Liver (tissue), 9 donors: ENCODE measurements around the gene PPARA. TPM values are rescaled to one million over a fixed set of nuclear protein-coding genes. Genes with fewer than 3 reads are reported as not detected.

Source experiments
- DNase-seq: peaks from one replicate; pipeline ENCODE4 v3.0.0-alpha.2; 2017; ENCODE audit warnings: low spot score
- H3K27ac ChIP-seq, 2 donors: one replicate each; pipeline ENCODE4 v1.7.0; 2013; ENCODE audit warnings: inconsistent platforms in 2 of 2, low read length in 2 of 2, control low read depth in 1 of 2, low read depth in 1 of 2, mild to moderate bottlenecking in 1 of 2
- H3K27me3 ChIP-seq, 4 donors: one replicate each; pipeline versions ENCODE4 v1.6.1 to v1.7.0; 2013; ENCODE audit warnings: low read length in 3 of 4, inconsistent platforms in 1 of 4, mild to moderate bottlenecking in 1 of 4, moderate library complexity in 1 of 4; ENCODE audit not compliant: control insufficient read depth in 4 of 4, insufficient read depth in 4 of 4
- H3K36me3 ChIP-seq, 4 donors: one replicate each; pipeline versions ENCODE4 v1.6.1 to v1.7.0; 2013; ENCODE audit warnings: low read length in 3 of 4, mild to moderate bottlenecking in 3 of 4, low read depth in 1 of 4, moderate library complexity in 1 of 4; ENCODE audit not compliant: control insufficient read depth in 4 of 4, insufficient read depth in 3 of 4
- H3K4me1 ChIP-seq, 4 donors: one replicate each; pipeline versions ENCODE4 v1.6.1 to v1.7.0; 2013; ENCODE audit warnings: low read length in 3 of 4, mild to moderate bottlenecking in 3 of 4, moderate library complexity in 1 of 4; ENCODE audit not compliant: control insufficient read depth in 4 of 4, insufficient read depth in 4 of 4
- H3K4me3 ChIP-seq, 3 donors: one replicate each; pipeline versions ENCODE4 v1.6.1 to v1.7.0; 2013; ENCODE audit warnings: low read length in 3 of 3, control low read depth in 1 of 3, low read depth in 1 of 3, mild to moderate bottlenecking in 1 of 3
- H3K9ac ChIP-seq, 2 donors: one replicate each; pipeline ENCODE4 v1.7.0; 2013; ENCODE audit warnings: low read length in 2 of 2, mild to moderate bottlenecking in 2 of 2, moderate library complexity in 2 of 2, control low read depth in 1 of 2, low read depth in 1 of 2
- H3K9me3 ChIP-seq, 4 donors: one replicate each; pipeline versions ENCODE4 v1.6.1 to v1.7.0; 2013; ENCODE audit warnings: low read length in 3 of 4; ENCODE audit not compliant: control insufficient read depth in 4 of 4
- EGR1 ChIP-seq, 2 donors: IDR thresholded peaks; 2 replicates each; pipeline ENCODE4 v1.6.1; 2016 to 2018; ENCODE audit warnings: antibody characterized with exemption in 2 of 2, low read depth in 2 of 2
- FOXA1 ChIP-seq: IDR thresholded peaks from 2 replicates; pipeline ENCODE4 v1.6.1; 2016; ENCODE audit warnings: antibody characterized with exemption
- FOXA2 ChIP-seq: IDR thresholded peaks from 2 replicates; pipeline ENCODE4 v1.6.1; 2016; ENCODE audit warnings: antibody characterized with exemption
- GABPA ChIP-seq, 2 donors: IDR thresholded peaks in 1 of 2; conservative IDR thresholded peaks in 1 of 2; 2 replicates each; pipeline ENCODE4 v1.6.1; 2016; ENCODE audit warnings: antibody characterized with exemption in 2 of 2, mild to moderate bottlenecking in 1 of 2, moderate library complexity in 1 of 2
- HNF4A ChIP-seq, 2 donors: conservative IDR thresholded peaks; 2 replicates each; pipeline ENCODE4 v1.6.1; 2016; ENCODE audit warnings: antibody characterized with exemption in 2 of 2, mild to moderate bottlenecking in 2 of 2
- HNF4G ChIP-seq: IDR thresholded peaks from 2 replicates; pipeline ENCODE4 v1.6.1; 2016; ENCODE audit warnings: antibody characterized with exemption
- JUND ChIP-seq, 2 donors: IDR thresholded peaks; 2 replicates each; pipeline ENCODE4 v1.6.1; 2016; ENCODE audit warnings: antibody characterized with exemption in 2 of 2
- NR2F2 ChIP-seq: IDR thresholded peaks from 2 replicates; pipeline ENCODE4 v1.6.1; 2016; ENCODE audit warnings: antibody characterized with exemption
- RAD21 ChIP-seq, 2 donors: IDR thresholded peaks; 2 replicates each; pipeline ENCODE4 v1.6.1; 2016; ENCODE audit warnings: antibody characterized with exemption in 2 of 2, mild to moderate bottlenecking in 2 of 2
- REST ChIP-seq: IDR thresholded peaks from 2 replicates; pipeline ENCODE4 v1.6.1; 2016; ENCODE audit warnings: antibody characterized with exemption, mild to moderate bottlenecking
- RXRA ChIP-seq, 2 donors: IDR thresholded peaks; 2 replicates each; pipeline ENCODE4 v1.6.1; 2017 to 2018; ENCODE audit warnings: antibody characterized with exemption in 2 of 2, mild to moderate bottlenecking in 1 of 2
- SP1 ChIP-seq: IDR thresholded peaks from 2 replicates; pipeline ENCODE4 v1.6.1; 2018; ENCODE audit warnings: antibody characterized with exemption, mild to moderate bottlenecking
- TAF1 ChIP-seq: conservative IDR thresholded peaks from 2 replicates; pipeline ENCODE4 v1.6.1; 2016; ENCODE audit warnings: antibody characterized with exemption, mild to moderate bottlenecking
- YY1 ChIP-seq: IDR thresholded peaks from 2 replicates; pipeline ENCODE4 v1.6.1; 2016; ENCODE audit warnings: antibody characterized with exemption, mild to moderate bottlenecking
- WGBS: extraction: QIAGEN DNeasy Blood & Tissue Kit; methylation state at CpG from one replicate; pipeline ENCODE4 v1.1.7; 2013; 5-methylcytosine and 5-hydroxymethylcytosine counted together
- polyA plus RNA-seq, 2 donors: library from polyadenylated mRNA; stranded (reverse) in 1 of 2; unstranded in 1 of 2; fragments of 200-250 nt in 1 of 2; fragments of >200 nt in 1 of 2; fragmentation: Nextera tagmentation in 1 of 2; extraction: Ambion mirVana in 1 of 2; gene quantifications; one replicate each; pipeline versions ENCODE4 v1.2.1 to v1.2.3, GENCODE V29; 2013 to 2015
- total RNA-seq, 2 donors: library from RNA; depleted of rRNA; stranded (reverse); fragments of >200 nt; gene quantifications; one replicate each; pipeline ENCODE4 v1.2.3, GENCODE V29; 2014
- TF ChIP-seq, protein P1 (sequence below): IDR thresholded peaks from 2 replicates; pipeline ENCODE4 v1.6.1; 2016; ENCODE audit warnings: antibody characterized with exemption
- TF ChIP-seq, protein P2 (sequence below): IDR thresholded peaks from 2 replicates; pipeline ENCODE4 v1.6.1; 2016; ENCODE audit warnings: antibody characterized with exemption
- TF ChIP-seq, protein P3 (sequence below): fragments of 150-350 bp; IDR thresholded peaks from 2 replicates; pipeline ENCODE4 v1.5.1; 2017; ENCODE audit warnings: improper control_type of control experiment, low read depth, low read length; ENCODE audit not compliant: missing input control
- TF ChIP-seq, protein P4 (sequence below): IDR thresholded peaks from 2 replicates; pipeline ENCODE4 v1.6.1; 2016; ENCODE audit warnings: antibody characterized with exemption
- donor health status: healthy.
- donor health status: healthy.
- donor health status: healthy.
- donor health status: healthy.
- donor health status: healthy.

Gene PPARA
- total and polyA plus RNA-seq, 4 donors: 31.2 to 78.8 (median 41.3) TPM

DNA sequence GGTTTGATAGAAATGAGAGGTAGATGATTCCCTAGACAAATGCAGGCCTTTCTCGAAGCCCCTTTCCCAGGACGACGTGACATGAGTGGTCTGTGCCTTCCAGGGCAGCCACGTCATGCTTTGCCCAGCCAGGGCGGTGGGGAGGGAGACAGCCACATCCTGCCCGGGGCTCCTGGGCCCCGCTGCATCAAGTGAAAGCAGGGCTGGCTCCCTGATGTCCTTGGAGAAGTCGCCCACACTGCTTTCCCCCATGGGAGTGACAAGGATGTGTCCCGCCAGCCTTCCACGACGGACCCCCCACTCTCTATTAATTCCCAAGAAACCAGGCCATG lies 13.2 kb downstream of the PPARA start:
- peak overlapping the region; percentile 48 to 50 for H3K27ac ChIP-seq

More for the DNA sequence above, 13.2 kb downstream of the PPARA start:
- 91% methylated on average over 11 of the region's 11 CpGs for WGBS
- Histone ChIP-seq H3K4me3 (no peak overlapping the region), H3K9me3 (no peaks in the 10 kb centered on the region), H3K36me3 (peaks cover 0 to 4% (median 2%) of the 10 kb centered on the region in 4 donors), H3K9ac (no peak overlapping the region), H3K4me1 (peaks cover 26 to 64% (median 52%) of the 10 kb centered on the region in 4 donors), H3K27me3 (no peaks in the 10 kb centered on the region)
- DNase-seq: no peak
- TF ChIP-seq FOXA2 (no peak), FOXA1 (no peak), EGR1 (IDR thresholded peaks at IDR 0.05; ENCODE audit: low read depth in 2 of 2) (no peak), TAF1 (no peak), HNF4A (conservative IDR thresholded peaks at IDR 0.05) (no peak), GABPA (IDR thresholded peaks at IDR 0.05 in 1 of 2, conservative IDR thresholded peaks at IDR 0.05 in 1 of 2) (no peak), JUND (IDR thresholded peaks at IDR 0.05) (no peak), SP1 (no peak), HNF4G (no peak), YY1 (no peak), RAD21 (IDR thresholded peaks at IDR 0.05) (no peak), REST (no peak), NR2F2 (no peak), RXRA (IDR thresholded peaks at IDR 0.05) (no peak)
- TF ChIP-seq, protein P1, sequence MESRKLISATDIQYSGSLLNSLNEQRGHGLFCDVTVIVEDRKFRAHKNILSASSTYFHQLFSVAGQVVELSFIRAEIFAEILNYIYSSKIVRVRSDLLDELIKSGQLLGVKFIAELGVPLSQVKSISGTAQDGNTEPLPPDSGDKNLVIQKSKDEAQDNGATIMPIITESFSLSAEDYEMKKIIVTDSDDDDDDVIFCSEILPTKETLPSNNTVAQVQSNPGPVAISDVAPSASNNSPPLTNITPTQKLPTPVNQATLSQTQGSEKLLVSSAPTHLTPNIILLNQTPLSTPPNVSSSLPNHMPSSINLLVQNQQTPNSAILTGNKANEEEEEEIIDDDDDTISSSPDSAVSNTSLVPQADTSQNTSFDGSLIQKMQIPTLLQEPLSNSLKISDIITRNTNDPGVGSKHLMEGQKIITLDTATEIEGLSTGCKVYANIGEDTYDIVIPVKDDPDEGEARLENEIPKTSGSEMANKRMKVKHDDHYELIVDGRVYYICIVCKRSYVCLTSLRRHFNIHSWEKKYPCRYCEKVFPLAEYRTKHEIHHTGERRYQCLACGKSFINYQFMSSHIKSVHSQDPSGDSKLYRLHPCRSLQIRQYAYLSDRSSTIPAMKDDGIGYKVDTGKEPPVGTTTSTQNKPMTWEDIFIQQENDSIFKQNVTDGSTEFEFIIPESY: no peak
- TF ChIP-seq, protein P2, sequence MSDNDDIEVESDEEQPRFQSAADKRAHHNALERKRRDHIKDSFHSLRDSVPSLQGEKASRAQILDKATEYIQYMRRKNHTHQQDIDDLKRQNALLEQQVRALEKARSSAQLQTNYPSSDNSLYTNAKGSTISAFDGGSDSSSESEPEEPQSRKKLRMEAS: no peak
- TF ChIP-seq, protein P3, sequence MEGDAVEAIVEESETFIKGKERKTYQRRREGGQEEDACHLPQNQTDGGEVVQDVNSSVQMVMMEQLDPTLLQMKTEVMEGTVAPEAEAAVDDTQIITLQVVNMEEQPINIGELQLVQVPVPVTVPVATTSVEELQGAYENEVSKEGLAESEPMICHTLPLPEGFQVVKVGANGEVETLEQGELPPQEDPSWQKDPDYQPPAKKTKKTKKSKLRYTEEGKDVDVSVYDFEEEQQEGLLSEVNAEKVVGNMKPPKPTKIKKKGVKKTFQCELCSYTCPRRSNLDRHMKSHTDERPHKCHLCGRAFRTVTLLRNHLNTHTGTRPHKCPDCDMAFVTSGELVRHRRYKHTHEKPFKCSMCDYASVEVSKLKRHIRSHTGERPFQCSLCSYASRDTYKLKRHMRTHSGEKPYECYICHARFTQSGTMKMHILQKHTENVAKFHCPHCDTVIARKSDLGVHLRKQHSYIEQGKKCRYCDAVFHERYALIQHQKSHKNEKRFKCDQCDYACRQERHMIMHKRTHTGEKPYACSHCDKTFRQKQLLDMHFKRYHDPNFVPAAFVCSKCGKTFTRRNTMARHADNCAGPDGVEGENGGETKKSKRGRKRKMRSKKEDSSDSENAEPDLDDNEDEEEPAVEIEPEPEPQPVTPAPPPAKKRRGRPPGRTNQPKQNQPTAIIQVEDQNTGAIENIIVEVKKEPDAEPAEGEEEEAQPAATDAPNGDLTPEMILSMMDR: no peak
- TF ChIP-seq, protein P4, sequence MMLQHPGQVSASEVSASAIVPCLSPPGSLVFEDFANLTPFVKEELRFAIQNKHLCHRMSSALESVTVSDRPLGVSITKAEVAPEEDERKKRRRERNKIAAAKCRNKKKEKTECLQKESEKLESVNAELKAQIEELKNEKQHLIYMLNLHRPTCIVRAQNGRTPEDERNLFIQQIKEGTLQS: no peak
